NCI-H526 treated with DMSO at 0.1 percent for 48 hours (cell line): Measurements from ENCODE around the gene ANKRD17.
"Not testable (repeated sequence)": the region's sequence is repeated elsewhere in the genome, so short reads cannot be mapped to it uniquely, and the experiment has no call there.

Source experiments
- DNase-seq: peaks from one replicate; lab custom pipeline; 2025; lab: John Stamatoyannopoulos, UW

The ANKRD17 gene, protein sequence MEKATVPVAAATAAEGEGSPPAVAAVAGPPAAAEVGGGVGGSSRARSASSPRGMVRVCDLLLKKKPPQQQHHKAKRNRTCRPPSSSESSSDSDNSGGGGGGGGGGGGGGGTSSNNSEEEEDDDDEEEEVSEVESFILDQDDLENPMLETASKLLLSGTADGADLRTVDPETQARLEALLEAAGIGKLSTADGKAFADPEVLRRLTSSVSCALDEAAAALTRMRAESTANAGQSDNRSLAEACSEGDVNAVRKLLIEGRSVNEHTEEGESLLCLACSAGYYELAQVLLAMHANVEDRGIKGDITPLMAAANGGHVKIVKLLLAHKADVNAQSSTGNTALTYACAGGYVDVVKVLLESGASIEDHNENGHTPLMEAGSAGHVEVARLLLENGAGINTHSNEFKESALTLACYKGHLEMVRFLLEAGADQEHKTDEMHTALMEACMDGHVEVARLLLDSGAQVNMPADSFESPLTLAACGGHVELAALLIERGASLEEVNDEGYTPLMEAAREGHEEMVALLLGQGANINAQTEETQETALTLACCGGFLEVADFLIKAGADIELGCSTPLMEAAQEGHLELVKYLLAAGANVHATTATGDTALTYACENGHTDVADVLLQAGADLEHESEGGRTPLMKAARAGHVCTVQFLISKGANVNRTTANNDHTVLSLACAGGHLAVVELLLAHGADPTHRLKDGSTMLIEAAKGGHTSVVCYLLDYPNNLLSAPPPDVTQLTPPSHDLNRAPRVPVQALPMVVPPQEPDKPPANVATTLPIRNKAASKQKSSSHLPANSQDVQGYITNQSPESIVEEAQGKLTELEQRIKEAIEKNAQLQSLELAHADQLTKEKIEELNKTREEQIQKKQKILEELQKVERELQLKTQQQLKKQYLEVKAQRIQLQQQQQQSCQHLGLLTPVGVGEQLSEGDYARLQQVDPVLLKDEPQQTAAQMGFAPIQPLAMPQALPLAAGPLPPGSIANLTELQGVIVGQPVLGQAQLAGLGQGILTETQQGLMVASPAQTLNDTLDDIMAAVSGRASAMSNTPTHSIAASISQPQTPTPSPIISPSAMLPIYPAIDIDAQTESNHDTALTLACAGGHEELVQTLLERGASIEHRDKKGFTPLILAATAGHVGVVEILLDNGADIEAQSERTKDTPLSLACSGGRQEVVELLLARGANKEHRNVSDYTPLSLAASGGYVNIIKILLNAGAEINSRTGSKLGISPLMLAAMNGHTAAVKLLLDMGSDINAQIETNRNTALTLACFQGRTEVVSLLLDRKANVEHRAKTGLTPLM (N-terminal part only)

GRCh38 chr4:73258686-73259570 is at the start of gene ANKRD17:
Gene ANKRD17, minus strand, starts transcription at chr4:73258798. Its CDS starts 130 bp downstream, at chr4:73258668.
- peak; percentile 67 for DNase-seq

DNA sequence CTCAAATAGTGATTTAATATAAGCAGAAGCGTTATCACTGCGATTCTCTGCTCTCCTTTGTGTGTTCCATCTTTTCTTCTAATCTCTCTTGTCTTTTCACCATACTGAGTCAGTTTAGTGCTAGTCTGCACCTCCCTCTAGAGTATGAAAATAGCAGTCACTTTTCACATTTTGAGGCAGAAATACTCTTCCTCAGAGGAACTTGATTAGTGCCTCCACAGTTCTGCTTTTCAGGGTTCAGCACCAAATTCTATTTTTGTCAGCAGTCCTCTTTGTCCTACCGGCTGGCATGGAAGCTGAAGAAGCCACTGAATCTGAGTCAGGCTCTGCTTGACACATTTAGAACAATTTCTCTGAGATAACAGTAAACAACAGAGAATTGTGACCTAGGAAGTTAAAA is 49.7 kb upstream of the ANKRD17 start:
- no peak for DNase-seq

- DNase-seq, result no peak
Observed at GRCh38 chr4:73303711-73304110, 45.1 kb upstream of the ANKRD17 start.

DNA sequence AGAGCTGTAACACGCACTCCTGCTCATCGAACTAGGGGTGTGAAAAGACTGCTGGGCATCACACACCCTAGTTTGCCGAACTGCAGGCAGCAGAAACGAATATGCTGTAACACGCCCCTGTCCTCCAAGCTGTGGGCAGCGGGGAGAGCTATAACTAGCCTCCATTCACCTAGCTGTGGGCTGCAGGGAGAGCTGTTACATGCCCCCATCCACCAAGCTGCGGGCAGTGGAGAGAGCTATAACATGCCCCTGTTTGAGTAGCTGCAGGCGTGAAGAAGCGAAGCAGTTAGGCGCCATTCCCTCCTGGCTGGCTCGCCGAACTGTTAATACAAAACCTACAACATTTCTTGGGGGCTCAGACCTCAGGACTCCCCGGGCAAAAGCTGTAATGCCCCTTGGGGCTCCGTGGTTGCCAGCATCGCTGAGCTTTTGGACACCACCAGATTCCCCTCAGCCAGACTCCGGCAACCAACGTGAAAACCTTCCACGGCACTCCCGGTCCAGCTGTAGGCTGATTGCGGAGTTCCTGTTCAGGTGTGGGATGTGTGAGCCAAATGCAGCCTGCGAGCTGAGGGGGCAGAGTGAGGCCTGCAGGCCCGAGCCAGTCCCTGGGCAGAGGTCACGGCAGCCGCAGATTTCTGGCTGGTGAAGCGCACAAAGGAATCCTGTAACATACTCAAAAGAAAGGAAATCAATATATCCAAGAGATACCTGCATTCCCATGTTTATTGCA is 41.1 kb upstream of the ANKRD17 start:
- no peak for DNase-seq

- DNase-seq, result not testable (repeated sequence)
Observed at GRCh38 chr4:73292661-73293060, 34.1 kb upstream of the ANKRD17 start.

DNA sequence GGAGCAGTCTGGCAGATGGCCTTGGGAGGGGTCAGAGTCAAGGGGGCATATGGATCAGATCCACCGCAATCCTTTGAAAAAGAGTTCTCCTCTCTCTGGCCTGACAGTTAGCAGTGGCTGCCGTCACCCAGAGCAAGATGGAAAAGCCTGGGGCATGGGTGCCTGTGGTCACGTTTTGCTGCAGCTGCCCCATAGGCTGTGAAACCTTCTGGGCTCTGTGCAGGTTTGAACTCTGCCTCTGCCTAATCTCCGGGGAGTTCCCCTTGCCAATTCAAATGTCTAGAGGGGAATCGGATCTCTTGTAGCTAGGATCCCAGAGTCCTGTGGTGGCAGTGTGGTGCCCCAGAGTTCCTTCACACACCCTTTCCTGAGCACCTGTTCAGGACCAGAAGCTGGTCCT is 23.4 kb upstream of the ANKRD17 start:
- no peak for DNase-seq

GRCh38 chr4:73281396-73281795 is 22.8 kb upstream of the ANKRD17 start:
- DNase-seq, result no peak

DNA sequence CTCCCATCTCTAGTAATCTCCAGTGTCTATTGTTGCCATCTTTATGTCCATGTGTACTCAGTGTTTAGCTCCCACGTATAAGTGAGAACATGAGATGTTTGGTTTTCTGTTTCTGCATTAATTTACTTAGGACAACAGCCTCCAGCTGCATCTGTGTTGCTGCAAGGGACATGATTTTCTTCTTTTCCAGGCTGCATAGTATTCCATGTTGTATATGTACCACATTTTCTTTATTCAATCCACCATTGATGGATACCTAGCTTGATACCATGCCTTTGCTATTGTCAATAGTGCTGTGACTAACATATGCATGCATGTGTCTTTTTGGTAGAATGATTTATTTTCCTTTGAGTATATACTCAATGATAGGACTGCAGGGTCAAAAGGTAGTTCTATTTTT is 18.6 kb upstream of the ANKRD17 start:
- no peak for DNase-seq

GRCh38 chr4:73275318-73275654 is 16.7 kb upstream of the ANKRD17 start:
- no peak for DNase-seq

GRCh38 chr4:73272816-73273215 is 14.2 kb upstream of the ANKRD17 start:
- no peak for DNase-seq

DNA sequence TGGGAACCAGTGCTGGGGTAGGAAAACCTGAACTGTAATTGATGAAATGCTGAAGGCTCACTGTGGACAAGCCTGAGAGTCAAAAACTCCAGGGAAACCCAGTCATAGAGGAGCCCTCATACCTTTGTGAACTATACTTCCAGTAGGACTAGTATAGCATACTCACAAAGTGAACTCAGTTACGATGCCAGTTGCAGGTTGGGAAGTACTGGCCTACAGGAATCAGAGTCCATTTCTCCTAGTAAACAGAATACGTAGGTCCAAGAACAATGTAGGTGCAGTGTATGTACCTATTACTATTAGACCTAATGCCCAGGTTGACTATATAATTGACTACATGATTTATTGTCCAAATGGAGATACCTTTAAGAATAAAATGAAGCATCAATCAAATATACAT is 8.5 kb upstream of the ANKRD17 start:
- no peak for DNase-seq

DNA sequence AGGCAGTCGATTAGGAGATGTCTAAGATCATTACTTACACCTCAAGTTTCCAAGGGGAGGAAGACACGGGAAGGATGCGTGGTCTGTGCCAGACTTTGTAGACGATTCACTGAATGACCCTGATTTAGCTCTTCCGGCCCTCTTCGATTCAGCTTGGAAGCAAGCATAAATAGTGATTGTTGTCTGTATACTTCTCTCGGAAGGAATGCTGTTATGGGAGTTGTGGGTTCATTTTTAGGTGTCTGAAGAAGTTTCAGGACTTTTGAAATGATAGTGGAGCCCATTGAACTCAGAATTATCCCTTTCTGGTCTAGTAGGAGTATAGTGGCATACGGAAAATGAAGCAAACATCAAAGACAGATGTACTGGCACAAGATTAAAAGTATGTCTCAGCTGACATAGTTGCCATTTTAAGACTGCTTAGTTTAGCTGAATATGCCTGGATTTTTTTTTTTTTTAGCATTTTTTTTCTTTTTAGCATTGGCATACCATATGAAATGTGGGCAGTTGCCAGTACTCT is 1.0 kb upstream of the ANKRD17 start:
- no peak for DNase-seq

DNA sequence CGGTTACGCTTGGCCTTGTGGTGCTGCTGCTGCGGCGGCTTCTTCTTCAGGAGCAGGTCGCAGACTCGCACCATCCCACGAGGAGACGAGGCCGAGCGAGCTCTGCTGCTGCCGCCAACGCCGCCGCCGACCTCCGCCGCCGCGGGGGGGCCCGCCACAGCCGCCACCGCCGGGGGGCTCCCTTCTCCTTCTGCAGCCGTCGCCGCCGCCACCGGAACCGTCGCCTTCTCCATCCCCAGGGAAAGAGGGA is 237 bp downstream of the ANKRD17 start:
- no peak for DNase-seq

DNA sequence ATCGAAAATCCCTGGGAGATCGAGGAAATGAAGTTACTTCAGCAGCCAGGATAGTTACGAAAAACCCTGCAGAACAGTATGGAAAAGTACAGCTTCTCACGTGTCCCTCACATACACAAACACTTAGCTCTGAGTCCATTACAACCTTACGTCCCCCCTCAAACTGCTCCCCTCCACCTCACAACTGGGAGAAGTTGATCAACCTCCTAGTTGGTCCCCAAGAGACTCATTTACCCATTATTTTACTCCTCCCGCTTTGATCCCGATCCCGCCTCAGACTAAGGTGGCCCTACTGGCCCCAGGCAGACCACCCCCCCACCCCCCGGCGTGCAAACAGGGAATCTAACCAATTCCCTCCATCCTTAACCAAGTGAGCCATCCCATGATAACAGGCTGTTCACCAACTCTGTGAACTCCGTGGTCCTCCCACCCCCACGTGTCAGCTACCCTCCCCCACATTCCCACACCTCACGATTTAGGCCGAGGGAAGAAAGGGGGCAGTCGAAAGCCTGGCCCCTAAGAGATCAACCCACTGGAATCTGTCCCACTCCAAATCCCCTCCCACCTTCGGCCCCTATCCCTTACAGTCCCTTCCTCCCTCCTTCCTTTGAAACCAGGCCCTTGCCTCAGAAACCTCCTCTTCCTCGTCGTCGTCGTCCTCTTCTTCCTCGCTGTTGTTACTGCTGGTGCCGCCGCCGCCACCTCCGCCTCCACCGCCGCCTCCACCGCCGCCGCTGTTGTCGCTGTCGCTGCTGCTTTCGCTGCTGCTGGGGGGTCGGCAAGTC is 755 bp downstream of the ANKRD17 start:
- peak; percentile 22 for DNase-seq

DNA sequence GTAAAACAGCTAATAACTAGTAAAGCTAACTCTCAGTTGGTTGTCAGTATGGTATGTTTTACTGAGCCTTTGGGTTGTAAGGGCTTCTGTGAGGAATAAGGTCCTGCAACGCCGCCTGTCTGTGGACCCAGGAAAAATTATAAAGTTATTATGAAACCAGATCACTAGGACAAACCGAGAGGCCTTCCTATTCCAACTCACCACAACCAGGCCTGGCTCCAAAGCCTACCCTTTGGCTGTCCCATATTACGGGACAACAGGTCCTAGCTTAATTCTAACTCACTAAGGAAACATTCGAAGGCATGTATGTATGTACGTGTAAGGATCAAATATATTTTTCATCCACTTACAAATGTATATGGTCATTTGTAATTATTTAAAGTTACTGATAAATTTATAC is 1.4 kb downstream of the ANKRD17 start:
- peak; percentile 61 for DNase-seq

GRCh38 chr4:73255847-73256246 is 2.8 kb downstream of the ANKRD17 start:
- not testable (repeated sequence) for DNase-seq

DNA sequence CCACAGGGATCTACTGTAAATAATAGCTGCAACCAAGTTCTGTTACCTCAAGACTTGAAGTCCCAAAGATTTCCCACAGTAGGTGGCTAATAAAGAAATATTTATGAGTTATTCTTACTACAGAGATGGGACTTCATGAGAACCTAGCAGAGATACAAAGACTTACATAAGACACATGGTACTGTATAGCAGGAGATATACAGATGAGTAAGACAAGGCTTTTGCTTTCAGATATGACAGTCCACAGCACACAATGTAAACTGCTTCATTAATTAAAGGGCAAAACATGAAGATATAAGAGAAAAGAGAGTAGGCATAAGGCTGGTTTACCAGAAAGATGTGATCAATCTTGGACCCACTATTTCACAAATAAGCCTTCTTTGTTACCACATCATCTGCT is 6.6 kb downstream of the ANKRD17 start:
- DNase-seq, result no peak

DNA sequence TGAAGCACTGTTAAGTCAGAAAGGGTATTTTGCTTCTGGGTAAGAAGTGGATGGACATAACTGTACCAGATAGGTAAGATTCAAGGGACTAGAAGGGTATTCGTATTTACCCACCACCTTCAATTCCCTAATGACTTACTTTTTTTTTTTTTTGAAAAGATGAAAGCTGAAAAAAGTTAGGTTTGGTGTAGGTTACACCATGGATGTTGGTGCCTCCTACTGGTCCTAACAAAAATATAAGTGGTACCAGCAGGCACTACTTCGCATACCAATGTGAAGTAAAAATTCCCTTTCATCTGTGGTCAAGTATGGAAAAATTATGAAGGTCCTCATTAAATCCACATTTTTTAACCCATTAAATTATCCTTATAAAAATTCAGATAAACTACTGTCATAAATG is 7.2 kb downstream of the ANKRD17 start:
- DNase-seq, result no peak

- no peak for DNase-seq
Observed at GRCh38 chr4:73250642-73251041, 8.0 kb downstream of the ANKRD17 start.

DNA sequence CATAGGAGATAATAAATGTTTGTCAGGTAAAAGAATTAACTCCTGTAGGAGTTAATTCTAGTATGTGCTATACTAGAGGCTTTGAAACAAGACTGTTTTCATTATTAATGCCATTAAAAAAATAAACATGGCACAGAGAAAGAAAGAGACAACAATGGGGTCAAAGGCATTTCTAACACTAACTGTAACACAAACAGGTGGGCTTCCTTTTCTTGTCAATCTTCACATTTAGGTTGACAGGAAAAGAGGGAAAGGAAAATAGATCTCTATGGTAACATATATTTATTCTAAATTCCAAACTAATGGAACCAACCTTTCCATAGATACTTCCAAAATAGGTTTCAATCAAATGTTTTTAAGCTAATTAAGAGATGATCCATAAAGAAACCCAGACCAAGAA is 9.8 kb downstream of the ANKRD17 start:
- DNase-seq, result no peak
